ENCODE measurements around the gene LNX2.

LNX2 gene

DNA sequence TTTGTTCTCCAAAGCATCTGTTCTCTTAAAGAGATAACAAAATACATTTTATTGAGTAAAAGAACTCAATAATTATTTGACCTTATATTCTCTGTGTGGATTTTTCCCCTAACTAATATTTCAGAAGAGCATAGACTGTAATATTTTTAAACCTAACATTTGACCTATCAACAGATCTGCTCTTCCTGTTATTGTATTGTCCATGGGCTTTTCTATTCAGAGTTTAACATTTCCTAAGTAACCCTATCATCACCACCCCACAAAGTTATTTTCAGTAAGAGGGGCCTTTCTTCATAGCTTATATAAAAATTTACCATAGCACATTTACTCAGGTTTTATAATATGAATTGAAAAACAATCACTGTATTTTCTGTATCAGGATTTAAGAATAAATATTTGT, 18.9 kb upstream of the LNX2 start:
- in situ Hi-C loops (cut with MboI; ENCODE audit: low sequenced_read_pairs, unreplicated experiment) = no loop called here
- TF ChIP-seq, protein P1, sequence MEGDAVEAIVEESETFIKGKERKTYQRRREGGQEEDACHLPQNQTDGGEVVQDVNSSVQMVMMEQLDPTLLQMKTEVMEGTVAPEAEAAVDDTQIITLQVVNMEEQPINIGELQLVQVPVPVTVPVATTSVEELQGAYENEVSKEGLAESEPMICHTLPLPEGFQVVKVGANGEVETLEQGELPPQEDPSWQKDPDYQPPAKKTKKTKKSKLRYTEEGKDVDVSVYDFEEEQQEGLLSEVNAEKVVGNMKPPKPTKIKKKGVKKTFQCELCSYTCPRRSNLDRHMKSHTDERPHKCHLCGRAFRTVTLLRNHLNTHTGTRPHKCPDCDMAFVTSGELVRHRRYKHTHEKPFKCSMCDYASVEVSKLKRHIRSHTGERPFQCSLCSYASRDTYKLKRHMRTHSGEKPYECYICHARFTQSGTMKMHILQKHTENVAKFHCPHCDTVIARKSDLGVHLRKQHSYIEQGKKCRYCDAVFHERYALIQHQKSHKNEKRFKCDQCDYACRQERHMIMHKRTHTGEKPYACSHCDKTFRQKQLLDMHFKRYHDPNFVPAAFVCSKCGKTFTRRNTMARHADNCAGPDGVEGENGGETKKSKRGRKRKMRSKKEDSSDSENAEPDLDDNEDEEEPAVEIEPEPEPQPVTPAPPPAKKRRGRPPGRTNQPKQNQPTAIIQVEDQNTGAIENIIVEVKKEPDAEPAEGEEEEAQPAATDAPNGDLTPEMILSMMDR (IDR thresholded peaks at IDR 0.05; ENCODE audit: borderline replicate concordance, control extremely low read depth, extremely low read depth, insufficient read depth, missing control alignments) = no peak
- DNase-seq (ENCODE audit: low spot score) = no peak

DNA sequence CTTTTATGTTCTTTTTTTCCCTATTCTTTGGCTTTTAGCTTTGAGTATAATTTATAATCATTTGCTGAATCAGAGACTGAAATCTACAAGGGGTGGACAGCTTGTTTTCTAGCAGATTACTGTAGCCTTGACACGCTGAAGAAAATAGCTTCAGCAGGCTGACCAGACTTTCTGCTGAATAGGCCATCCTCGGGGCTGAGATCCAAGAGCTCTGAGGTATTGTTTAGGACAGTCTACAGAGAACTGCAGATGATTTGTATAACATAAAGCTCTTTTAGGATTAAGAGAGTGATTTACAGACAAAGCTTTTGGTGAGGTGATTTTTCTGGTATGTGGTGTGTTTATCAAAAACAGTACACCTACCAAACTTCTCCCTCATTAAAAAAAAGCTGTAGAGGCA, 18.2 kb upstream of the LNX2 start:
- in situ Hi-C loops (cut with MboI; ENCODE audit: low sequenced_read_pairs, unreplicated experiment) = no loop called here
- no peak for DNase-seq (ENCODE audit: low spot score)
- TF ChIP-seq, protein P1 (IDR thresholded peaks at IDR 0.05; ENCODE audit: borderline replicate concordance, control extremely low read depth, extremely low read depth, insufficient read depth, missing control alignments) = no peak

DNA sequence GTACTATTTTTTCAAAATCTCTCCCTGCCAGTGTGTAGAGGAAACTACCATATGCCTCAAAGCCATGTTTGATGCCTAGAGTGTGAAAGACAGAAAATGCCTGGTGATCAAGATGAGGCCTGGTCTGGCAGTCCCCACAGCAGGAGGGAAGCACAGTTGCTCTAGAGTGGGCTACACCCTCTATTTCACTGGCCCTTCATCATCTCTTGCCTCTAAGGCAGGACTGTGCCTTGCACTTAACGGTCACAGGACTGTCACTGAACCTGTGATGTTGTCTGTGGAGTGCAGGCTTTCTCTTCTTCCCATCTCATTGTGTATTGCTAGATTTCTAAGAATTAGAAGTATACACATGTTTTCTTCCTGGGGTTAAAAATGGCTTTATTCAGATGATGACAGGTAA, 17.7 kb upstream of the LNX2 start:
- TF ChIP-seq, protein P1 (IDR thresholded peaks at IDR 0.05; ENCODE audit: borderline replicate concordance, control extremely low read depth, extremely low read depth, insufficient read depth, missing control alignments) = no peak
- DNase-seq (ENCODE audit: low spot score) = no peak
- in situ Hi-C loops (cut with MboI; ENCODE audit: low sequenced_read_pairs, unreplicated experiment) = no loop called here

DNA sequence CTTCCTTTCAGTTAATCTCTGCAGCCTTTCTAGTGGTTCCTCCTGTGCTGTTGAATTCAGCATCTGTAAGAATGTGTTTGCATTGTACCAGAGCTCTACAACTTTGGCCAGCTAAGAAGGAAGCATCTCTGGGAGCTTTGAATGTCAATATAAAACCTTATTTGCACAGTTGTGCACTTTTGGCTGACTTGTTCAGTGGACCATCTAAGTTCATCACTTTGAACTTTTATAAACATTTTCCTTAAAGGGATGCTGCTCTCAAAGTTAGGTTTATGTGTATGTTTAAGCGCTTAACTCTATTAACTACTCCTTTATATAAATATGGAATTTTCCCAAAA, 16.9 kb upstream of the LNX2 start:
- DNase-seq (ENCODE audit: low spot score) = no peak
- TF ChIP-seq, protein P1 (IDR thresholded peaks at IDR 0.05; ENCODE audit: borderline replicate concordance, control extremely low read depth, extremely low read depth, insufficient read depth, missing control alignments) = no peak
- in situ Hi-C loops (cut with MboI; ENCODE audit: low sequenced_read_pairs, unreplicated experiment) = no loop called here

DNA sequence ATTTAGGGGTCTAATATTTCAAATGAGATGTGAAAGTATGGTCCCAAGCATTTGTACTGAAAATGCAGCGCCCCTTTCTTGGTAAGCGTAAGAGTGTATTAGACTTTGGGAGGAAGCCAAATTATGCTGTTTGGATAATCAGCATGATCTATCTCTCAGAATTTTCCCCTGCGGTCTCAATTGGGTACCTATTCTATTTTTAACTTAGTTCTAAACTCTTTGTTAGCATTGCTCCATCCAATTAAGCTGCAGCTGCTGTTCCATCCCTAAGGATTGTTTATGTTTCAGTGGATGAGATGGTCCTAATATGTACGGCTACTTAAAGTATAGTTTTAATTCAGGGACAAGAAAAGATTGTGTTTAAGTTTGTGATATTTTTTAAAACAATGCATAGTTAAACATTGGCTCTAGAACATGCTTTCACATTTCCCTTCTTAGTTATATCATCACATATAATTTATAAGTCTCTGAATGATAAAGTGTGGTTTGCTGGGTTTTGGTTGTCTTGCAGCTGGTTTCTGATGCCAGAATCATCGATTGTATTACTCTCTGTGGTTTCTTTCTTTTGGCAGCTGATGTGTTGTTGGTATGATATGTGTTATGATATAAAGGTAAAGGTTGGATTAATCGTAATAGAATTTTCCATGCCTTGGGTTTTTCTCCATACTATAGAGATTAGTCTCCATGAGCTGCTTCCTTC, 16.4 kb upstream of the LNX2 start:
- no peak for DNase-seq (ENCODE audit: low spot score)
- TF ChIP-seq, protein P1 (IDR thresholded peaks at IDR 0.05; ENCODE audit: borderline replicate concordance, control extremely low read depth, extremely low read depth, insufficient read depth, missing control alignments) = no peak
- in situ Hi-C loops (cut with MboI; ENCODE audit: low sequenced_read_pairs, unreplicated experiment) = no loop called here

DNA sequence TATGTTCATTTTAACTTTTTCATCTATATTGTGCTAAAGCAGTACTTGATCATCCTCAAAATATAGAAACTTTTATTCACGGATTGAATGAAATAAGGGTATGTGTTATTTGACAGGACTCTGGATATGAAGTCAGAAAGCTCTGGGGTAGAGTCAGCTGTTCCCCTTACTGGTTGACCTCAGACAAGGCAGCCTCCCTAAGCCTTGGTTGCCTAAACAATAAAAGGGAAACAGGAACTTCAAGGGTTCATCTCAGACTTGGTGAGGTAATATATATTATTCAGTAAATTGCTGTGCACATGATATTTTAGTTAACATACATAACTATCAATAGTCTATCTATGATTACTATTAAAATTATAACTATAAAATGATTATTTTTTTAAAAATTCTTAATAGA, 14.9 kb upstream of the LNX2 start:
- in situ Hi-C loops (cut with MboI; ENCODE audit: low sequenced_read_pairs, unreplicated experiment) = no loop called here
- DNase-seq (ENCODE audit: low spot score) = no peak
- TF ChIP-seq, protein P1 (IDR thresholded peaks at IDR 0.05; ENCODE audit: borderline replicate concordance, control extremely low read depth, extremely low read depth, insufficient read depth, missing control alignments) = no peak
